PC-3 (cell line): ENCODE measurements around the gene EPHA2. TPM values are rescaled to one million over a fixed set of nuclear protein-coding genes. Genes with fewer than 3 reads are reported as not detected.

Source experiments
- ATAC-seq: fragments of 200-7000 bp; cut with Tn5 transposase; 2 replicates; pipeline ENCODE4 v1.9.1; 2020; ENCODE audit warnings: mild to moderate bottlenecking, moderate library complexity
- BruUV-seq: library from RNA; stranded (reverse); fragments of 400-500 nt; replicated peaks from 2 replicates; lab custom pipeline; 2021; lab: Mats Ljungman, UMichigan
- CTCF ChIA-PET: fragments of 300-600 bp; sonication (Branson Sonifier 250); formaldehyde crosslinking; loops from one replicate; lab custom pipeline; 2022; ENCODE audit warnings: antibody characterized with exemption; lab: Charles Lee
- POLR2A ChIA-PET: fragments of 300-600 bp; sonication (Branson Sonifier 250); formaldehyde crosslinking; loops from one replicate; lab custom pipeline; 2022; ENCODE audit warnings: antibody characterized with exemption; ENCODE audit not compliant: unreplicated experiment; lab: Charles Lee
- DNase-seq: peaks from one replicate; pipeline ENCODE4 v3.0.0-alpha.2; 2015
- H2AFZ ChIP-seq: fragments of 300-600 bp; sonication (generic); 2 replicates; pipeline ENCODE4 v1.6.0; 2016; ENCODE audit warnings: antibody characterized with exemption, low read length
- H3F3A ChIP-seq: fragments of 300-600 bp; sonication (generic); one replicate; pipeline ENCODE4 v1.6.0; 2017; ENCODE audit warnings: antibody characterized with exemption, low read length, control low read depth, mild to moderate bottlenecking; ENCODE audit not compliant: unreplicated experiment
- H3K27ac ChIP-seq: fragments of 300-600 bp; sonication (generic); 2 replicates; pipeline ENCODE4 v1.5.1; 2016; ENCODE audit warnings: mild to moderate bottlenecking, low read length
- H3K27me3 ChIP-seq: fragments of 300-600 bp; sonication (generic); 2 replicates; pipeline ENCODE4 v1.6.1; 2016; ENCODE audit warnings: low read length, mixed read lengths
- H3K36me3 ChIP-seq: fragments of 300-600 bp; sonication (generic); 2 replicates; pipeline ENCODE4 v1.6.1; 2016; ENCODE audit warnings: low read depth, mixed run types, low read length, mixed read lengths
- H3K4me1 ChIP-seq: fragments of 300-600 bp; sonication (generic); 2 replicates; pipeline ENCODE4 v1.5.1; 2016; ENCODE audit warnings: low read length; ENCODE audit not compliant: insufficient read depth
- H3K4me2 ChIP-seq: fragments of 300-600 bp; sonication (generic); 2 replicates; pipeline ENCODE4 v1.6.0; 2016; ENCODE audit warnings: low read length
- H3K4me3 ChIP-seq: fragments of 300-600 bp; sonication (generic); 2 replicates; pipeline ENCODE4 v1.5.1; 2016; ENCODE audit warnings: mild to moderate bottlenecking, low read length, mixed read lengths
- H3K79me2 ChIP-seq: fragments of 300-600 bp; sonication (generic); 2 replicates; pipeline ENCODE4 v1.6.1; 2017; ENCODE audit warnings: low read length, mixed read lengths
- H3K9ac ChIP-seq: fragments of 300-600 bp; sonication (generic); 2 replicates; pipeline ENCODE4 v1.6.0; 2016; ENCODE audit warnings: mild to moderate bottlenecking, low read length
- H3K9me2 ChIP-seq: fragments of 300-600 bp; sonication (generic); replicated peaks from 2 replicates; pipeline ENCODE4 v1.6.1; 2016; ENCODE audit warnings: mixed run types, low read length, mixed read lengths
- H3K9me3 ChIP-seq: fragments of 300-600 bp; sonication (generic); 2 replicates; pipeline ENCODE4 v1.6.1; 2016; ENCODE audit warnings: low read length, mixed read lengths
- H4K20me1 ChIP-seq: fragments of 300-600 bp; sonication (generic); 2 replicates; pipeline ENCODE4 v1.6.1; 2016; ENCODE audit warnings: low read length, mixed read lengths
- CTCF ChIP-seq: fragments of 300-600 bp; sonication (generic); conservative IDR thresholded peaks from 2 replicates; pipeline ENCODE4 v1.5.1; 2017; ENCODE audit warnings: antibody characterized with exemption, low read depth, mild to moderate bottlenecking, low read length
- EZH2 ChIP-seq: fragments of 300-600 bp; sonication (generic); IDR thresholded peaks from one replicate; pipeline ENCODE4 v1.6.1; 2017; ENCODE audit warnings: antibody characterized with exemption, mild to moderate bottlenecking, low read length; ENCODE audit not compliant: unreplicated experiment
- EZH2phosphoT487 ChIP-seq: fragments of 300-600 bp; sonication (generic); IDR thresholded peaks from 2 replicates; pipeline ENCODE4 v1.6.1; 2018; ENCODE audit warnings: mild to moderate bottlenecking, antibody characterized with exemption, low read length, borderline replicate concordance
- intact Hi-C: fragments of 100-400 bp; cut with micrococcal nuclease; formaldehyde crosslinking; loops from 2 replicates; pipeline ENCODE4 v1.9.0; 2023
- total RNA-seq: library from RNA; depleted of rRNA; stranded (reverse); fragments of >200 nt; gene quantifications from 2 replicates; pipeline ENCODE4 v1.2.3, GENCODE V29; 2014

Gene EPHA2
- total RNA-seq, 1 experiment from 2014 or later: 459 TPM

GRCh38 chr1:16093611-16094010 is 62.3 kb downstream of the EPHA2 start:
- POLR2A ChIA-PET: no interaction called here
- Histone ChIP-seq H3K9ac (no peak overlapping the region), H3K4me1 (peaks cover 12% of the 10 kb centered on the region), H3K36me3 (no peaks in the 10 kb centered on the region), H3K4me3 (no peak overlapping the region), H3K27me3 (no peaks in the 10 kb centered on the region), H3F3A (no peaks in the 10 kb centered on the region), H2AFZ (no peak overlapping the region), H4K20me1 (no peaks in the 10 kb centered on the region), H3K79me2 (no peaks in the 10 kb centered on the region), H3K9me2 (no peaks in the 10 kb centered on the region), H3K9me3 (no peaks in the 10 kb centered on the region), H3K4me2 (no peak overlapping the region), H3K27ac (no peak overlapping the region)
- CTCF ChIA-PET: no interaction called here
- DNase-seq (no peak), ATAC-seq (no peak)
- intact Hi-C loops: no loop called here
- BruUV-seq: no TSS peak
- TF ChIP-seq CTCF (no peak), EZH2 (no peak), EZH2phosphoT487 (no peak)

GRCh38 chr1:16092923-16093511 is 62.9 kb downstream of the EPHA2 start:
- DNase-seq: no peak
- BruUV-seq: no TSS peak
- TF ChIP-seq EZH2: no peak
- TF ChIP-seq EZH2phosphoT487: no peak
- no peak for TF ChIP-seq CTCF
- Histone ChIP-seq H3K4me2 (no peak overlapping the region), H3K36me3 (no peaks in the 10 kb centered on the region), H3K79me2 (no peaks in the 10 kb centered on the region), H4K20me1 (no peaks in the 10 kb centered on the region), H3K4me1 (peaks cover 18% of the 10 kb centered on the region), H2AFZ (no peak overlapping the region), H3K27ac (no peak overlapping the region), H3K9me2 (no peaks in the 10 kb centered on the region), H3K9ac (no peak overlapping the region), H3K27me3 (no peaks in the 10 kb centered on the region), H3K9me3 (no peaks in the 10 kb centered on the region), H3K4me3 (no peak overlapping the region), H3F3A (no peaks in the 10 kb centered on the region)
- CTCF ChIA-PET: no interaction called here
- POLR2A ChIA-PET: no interaction called here
- intact Hi-C loops: no loop called here
- ATAC-seq: no peak

- Histone ChIP-seq H3K9ac (no peak overlapping the region), H4K20me1 (no peaks in the 10 kb centered on the region), H3K27ac (no peak overlapping the region), H3K4me3 (no peak overlapping the region), H3K4me2 (no peak overlapping the region), H3F3A (no peaks in the 10 kb centered on the region), H2AFZ (no peak overlapping the region), H3K36me3 (no peaks in the 10 kb centered on the region), H3K9me2 (no peaks in the 10 kb centered on the region), H3K27me3 (no peaks in the 10 kb centered on the region), H3K4me1 (peaks cover 20% of the 10 kb centered on the region), H3K9me3 (no peaks in the 10 kb centered on the region), H3K79me2 (no peaks in the 10 kb centered on the region)
- intact Hi-C loops: no loop called here
- DNase-seq: no peak
- BruUV-seq: no TSS peak
- ATAC-seq: no peak
- no peak for TF ChIP-seq CTCF
- TF ChIP-seq EZH2: no peak
- no peak for TF ChIP-seq EZH2phosphoT487
- ChIA-PET POLR2A (interaction anchor here (0.7 kb wide), 1 partner anchor 72 kb away, joined by 5 read pairs; no protein-coding TSS in a partner anchor), CTCF (no interaction called here)
These were observed 63.6 kb downstream of the EPHA2 start for GRCh38 chr1:16092097-16092922.
